ENCODE measurements around the gene ZBTB20. TPM values are rescaled to one million over a fixed set of nuclear protein-coding genes. Genes with fewer than 3 reads are reported as not detected.
A peak's percentile ranks its signal among the peaks of the same experiment; 100 is the strongest.

The ZBTB20 gene
- total RNA-seq, 6 experiments from 2014 or later, result 36.7 to 59.4 (median 46.7) TPM

DNA sequence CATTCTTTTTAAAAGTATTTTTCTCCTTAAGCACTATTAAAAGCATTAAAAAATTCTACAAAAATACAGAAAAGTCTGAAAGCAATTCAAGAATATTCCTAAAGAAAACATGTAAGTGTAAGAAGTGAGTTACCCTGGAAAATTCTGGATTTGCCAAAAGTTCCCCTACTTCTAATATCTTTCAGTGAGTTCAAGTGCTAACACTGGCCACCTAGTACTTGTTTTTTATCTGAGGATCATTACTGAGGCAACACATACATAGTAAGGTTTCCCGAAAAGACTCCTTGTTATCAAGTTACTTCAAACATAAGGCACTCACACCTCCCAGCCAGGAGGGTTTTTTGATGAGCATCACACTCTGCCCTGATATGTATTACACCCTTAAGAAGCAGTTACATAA, 694.8 kb downstream of the ZBTB20 start:
- ATAC-seq, result peak in 2 of 4 donors; percentile 11
- H3K27ac ChIP-seq, result peak overlapping the region; percentile 53 to 72 (median 65)
- TF ChIP-seq POLR2A (IDR thresholded peaks at IDR 0.05), result no peak
- TF ChIP-seq, protein P1, sequence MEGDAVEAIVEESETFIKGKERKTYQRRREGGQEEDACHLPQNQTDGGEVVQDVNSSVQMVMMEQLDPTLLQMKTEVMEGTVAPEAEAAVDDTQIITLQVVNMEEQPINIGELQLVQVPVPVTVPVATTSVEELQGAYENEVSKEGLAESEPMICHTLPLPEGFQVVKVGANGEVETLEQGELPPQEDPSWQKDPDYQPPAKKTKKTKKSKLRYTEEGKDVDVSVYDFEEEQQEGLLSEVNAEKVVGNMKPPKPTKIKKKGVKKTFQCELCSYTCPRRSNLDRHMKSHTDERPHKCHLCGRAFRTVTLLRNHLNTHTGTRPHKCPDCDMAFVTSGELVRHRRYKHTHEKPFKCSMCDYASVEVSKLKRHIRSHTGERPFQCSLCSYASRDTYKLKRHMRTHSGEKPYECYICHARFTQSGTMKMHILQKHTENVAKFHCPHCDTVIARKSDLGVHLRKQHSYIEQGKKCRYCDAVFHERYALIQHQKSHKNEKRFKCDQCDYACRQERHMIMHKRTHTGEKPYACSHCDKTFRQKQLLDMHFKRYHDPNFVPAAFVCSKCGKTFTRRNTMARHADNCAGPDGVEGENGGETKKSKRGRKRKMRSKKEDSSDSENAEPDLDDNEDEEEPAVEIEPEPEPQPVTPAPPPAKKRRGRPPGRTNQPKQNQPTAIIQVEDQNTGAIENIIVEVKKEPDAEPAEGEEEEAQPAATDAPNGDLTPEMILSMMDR (IDR thresholded peaks at IDR 0.05), result no peak
- no peaks in the 10 kb centered on the region for H3K27me3 ChIP-seq
- peak overlapping the region in 1 of 3 donors; percentile 17 for H3K4me3 ChIP-seq
- DNase-seq, result no peak
- intact Hi-C loops (cut with DNase I), result no loop called here
- no peaks in the 10 kb centered on the region for H3K9me3 ChIP-seq
- peaks cover 0 to 15% (median 7%) of the 10 kb centered on the region in 4 donors for H3K4me1 ChIP-seq
- 31% methylated on average over 1 of the region's 1 CpG for WGBS (ENCODE audit: insufficient coverage, low coverage, low lambda C conversion rate, missing lambda C conversion rate)
- no peaks in the 10 kb centered on the region for H3K36me3 ChIP-seq

DNA sequence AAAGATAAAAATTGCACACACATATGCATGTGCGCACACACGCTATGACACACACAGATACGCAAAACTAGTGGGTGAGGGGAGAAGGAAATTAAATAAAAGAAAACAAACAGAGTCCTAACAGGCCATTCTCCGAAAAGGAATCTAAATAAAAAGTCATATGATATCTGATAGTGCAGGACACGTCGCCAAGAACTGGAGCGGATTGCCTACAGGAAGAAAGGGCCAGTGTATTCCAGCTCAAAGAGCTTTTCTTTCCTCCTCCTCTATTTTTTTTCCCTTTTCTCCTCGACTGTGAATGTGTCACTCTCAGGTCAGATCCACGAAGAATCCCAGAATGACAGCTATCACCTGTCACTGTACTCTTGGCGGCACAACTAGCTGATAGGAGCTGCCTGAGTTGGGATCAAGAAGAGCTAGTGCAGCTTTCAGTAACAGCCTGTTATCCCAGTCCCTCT, 695.5 kb downstream of the ZBTB20 start:
- intact Hi-C loops (cut with DNase I), result no loop called here
- peak overlapping the region; percentile 53 to 72 (median 65) for H3K27ac ChIP-seq
- TF ChIP-seq, protein P1 (IDR thresholded peaks at IDR 0.05), result no peak
- TF ChIP-seq POLR2A (IDR thresholded peaks at IDR 0.05), result no peak
- peak; percentile 83 to 91 (median 88) for ATAC-seq
- no peaks in the 10 kb centered on the region for H3K36me3 ChIP-seq
- peak overlapping the region in 2 of 3 donors; percentile 2 to 17 for H3K4me3 ChIP-seq
- H3K27me3 ChIP-seq, result no peaks in the 10 kb centered on the region
- DNase-seq, result peak in 2 of 3 donors; percentile 47 to 48
- H3K9me3 ChIP-seq, result no peaks in the 10 kb centered on the region
- 13% methylated on average over 10 of the region's 10 CpGs for WGBS (ENCODE audit: insufficient coverage, low coverage, low lambda C conversion rate, missing lambda C conversion rate)
- peaks cover 0 to 15% (median 7%) of the 10 kb centered on the region in 4 donors for H3K4me1 ChIP-seq

DNA sequence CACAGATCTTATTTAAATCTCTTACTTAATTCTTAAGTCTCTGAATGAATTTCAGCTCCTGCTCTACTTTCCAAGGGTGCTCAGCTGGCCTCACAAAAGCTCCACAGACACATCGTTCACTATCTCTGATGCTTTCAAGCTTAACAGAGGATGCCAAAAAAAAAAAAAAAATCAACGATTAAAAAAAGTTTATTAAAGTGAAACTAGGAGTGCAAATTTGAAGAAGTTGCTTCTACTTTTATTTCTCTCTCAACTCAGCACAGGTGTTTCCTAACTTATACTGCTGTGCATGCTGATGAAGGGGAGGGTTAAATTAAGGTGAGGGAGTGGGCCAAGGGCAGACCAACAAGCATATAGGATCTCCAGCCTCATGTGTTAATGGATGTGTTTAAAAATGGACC, 696.0 kb downstream of the ZBTB20 start:
- Histone ChIP-seq H3K27me3 (no peaks in the 10 kb centered on the region), H3K4me3 (peak overlapping the region in 1 of 3 donors; percentile 17), H3K36me3 (no peaks in the 10 kb centered on the region), H3K4me1 (peaks cover 0 to 15% (median 7%) of the 10 kb centered on the region in 4 donors), H3K27ac (peak overlapping the region; percentile 53 to 72 (median 65)), H3K9me3 (no peaks in the 10 kb centered on the region)
- ATAC-seq (peak in 1 of 4 donors; percentile 9), DNase-seq (no peak)
- no peak for TF ChIP-seq POLR2A (IDR thresholded peaks at IDR 0.05)
- TF ChIP-seq, protein P1 (IDR thresholded peaks at IDR 0.05), result no peak
- WGBS (ENCODE audit: insufficient coverage, low coverage, low lambda C conversion rate, missing lambda C conversion rate), result 12% methylated on average over 2 of the region's 2 CpGs
- intact Hi-C loops (cut with DNase I), result no loop called here

DNA sequence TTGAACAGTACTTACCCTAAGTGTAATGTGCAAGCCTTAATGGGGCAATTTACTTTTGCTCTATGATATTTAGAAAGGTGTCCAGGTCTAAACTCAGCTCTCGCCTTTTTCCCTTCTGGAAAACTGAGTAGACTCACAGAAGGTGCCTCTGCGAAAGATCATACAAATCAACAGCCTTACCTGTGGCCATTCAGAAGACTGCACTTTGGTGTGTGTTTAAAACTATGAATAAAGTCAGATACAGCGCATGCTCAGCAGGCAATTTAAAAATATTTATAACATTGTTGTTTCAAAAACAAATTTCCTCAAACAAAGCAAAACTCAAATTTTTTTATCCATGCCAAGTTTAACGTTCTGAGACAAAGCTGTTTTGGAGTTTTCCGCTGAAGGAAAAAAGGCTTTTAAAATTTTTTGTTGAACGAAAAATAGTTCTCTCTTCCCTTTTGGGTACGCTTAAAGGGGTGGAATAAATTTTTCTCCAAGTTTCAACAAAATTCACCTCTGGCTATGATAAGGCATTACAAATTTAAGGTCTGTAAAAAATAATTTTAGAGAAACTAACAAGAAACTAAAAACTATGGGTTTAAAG, 697.0 kb downstream of the ZBTB20 start:
- no peaks in the 10 kb centered on the region for H3K36me3 ChIP-seq
- H3K4me3 ChIP-seq, result no peak overlapping the region
- 92% methylated on average over 7 of the region's 7 CpGs for WGBS (ENCODE audit: insufficient coverage, low coverage, low lambda C conversion rate, missing lambda C conversion rate)
- intact Hi-C loops (cut with DNase I), result no loop called here
- no peak for ATAC-seq
- no peak overlapping the region for H3K27ac ChIP-seq
- H3K9me3 ChIP-seq, result no peaks in the 10 kb centered on the region
- no peaks in the 10 kb centered on the region for H3K27me3 ChIP-seq
- TF ChIP-seq, protein P1 (IDR thresholded peaks at IDR 0.05), result no peak
- TF ChIP-seq POLR2A (IDR thresholded peaks at IDR 0.05), result no peak
- H3K4me1 ChIP-seq, result peaks cover 0 to 15% (median 7%) of the 10 kb centered on the region in 4 donors
- no peak for DNase-seq

All from right lobe of liver (tissue), 6 donors.